ENCODE results near the gene INHBB.

The INHBB gene

GRCh38 chr2:120381192-120381591 lies 35.3 kb downstream of the INHBB start:
- no peak overlapping the region for H3K4me3 ChIP-seq
- TF ChIP-seq, protein P1, sequence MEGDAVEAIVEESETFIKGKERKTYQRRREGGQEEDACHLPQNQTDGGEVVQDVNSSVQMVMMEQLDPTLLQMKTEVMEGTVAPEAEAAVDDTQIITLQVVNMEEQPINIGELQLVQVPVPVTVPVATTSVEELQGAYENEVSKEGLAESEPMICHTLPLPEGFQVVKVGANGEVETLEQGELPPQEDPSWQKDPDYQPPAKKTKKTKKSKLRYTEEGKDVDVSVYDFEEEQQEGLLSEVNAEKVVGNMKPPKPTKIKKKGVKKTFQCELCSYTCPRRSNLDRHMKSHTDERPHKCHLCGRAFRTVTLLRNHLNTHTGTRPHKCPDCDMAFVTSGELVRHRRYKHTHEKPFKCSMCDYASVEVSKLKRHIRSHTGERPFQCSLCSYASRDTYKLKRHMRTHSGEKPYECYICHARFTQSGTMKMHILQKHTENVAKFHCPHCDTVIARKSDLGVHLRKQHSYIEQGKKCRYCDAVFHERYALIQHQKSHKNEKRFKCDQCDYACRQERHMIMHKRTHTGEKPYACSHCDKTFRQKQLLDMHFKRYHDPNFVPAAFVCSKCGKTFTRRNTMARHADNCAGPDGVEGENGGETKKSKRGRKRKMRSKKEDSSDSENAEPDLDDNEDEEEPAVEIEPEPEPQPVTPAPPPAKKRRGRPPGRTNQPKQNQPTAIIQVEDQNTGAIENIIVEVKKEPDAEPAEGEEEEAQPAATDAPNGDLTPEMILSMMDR (IDR thresholded peaks at IDR 0.05) = no peak
- DNase-seq (ENCODE audit: low spot score) = no peak
- H3K27ac ChIP-seq = no peak overlapping the region

DNA sequence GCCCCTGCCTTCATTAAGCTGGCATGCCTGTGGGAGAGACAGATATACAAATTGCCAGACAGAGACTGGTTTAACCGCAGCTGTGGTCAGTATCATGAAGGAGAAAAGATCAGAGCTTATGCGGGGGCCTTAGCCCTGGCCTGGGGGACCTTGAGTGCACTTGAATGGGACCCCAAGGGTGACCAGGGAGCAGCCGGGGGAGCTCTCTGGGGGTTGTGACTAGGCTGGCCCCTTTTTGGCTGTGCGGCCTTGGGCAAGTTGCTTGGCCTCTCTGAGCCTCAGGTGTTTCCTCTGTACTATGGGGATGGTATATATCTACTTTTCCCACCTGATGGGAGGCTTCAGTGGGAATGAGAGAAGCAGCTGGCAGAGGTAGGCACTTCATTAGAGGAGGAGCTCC lies 35.7 kb downstream of the INHBB start:
- no peak overlapping the region for H3K4me3 ChIP-seq
- no peak overlapping the region for H3K27ac ChIP-seq
- TF ChIP-seq, protein P1 (IDR thresholded peaks at IDR 0.05) = no peak
- no peak for DNase-seq (ENCODE audit: low spot score)

GRCh38 chr2:120382541-120383144 lies 36.7 kb downstream of the INHBB start:
- DNase-seq (ENCODE audit: low spot score) = no peak
- TF ChIP-seq, protein P1 (IDR thresholded peaks at IDR 0.05) = no peak
- H3K27ac ChIP-seq = no peak overlapping the region
- no peak overlapping the region for H3K4me3 ChIP-seq

- Histone ChIP-seq H3K4me3 (no peak overlapping the region), H3K27ac (no peak overlapping the region)
- TF ChIP-seq, protein P1 (IDR thresholded peaks at IDR 0.05) = no peak
- DNase-seq (ENCODE audit: low spot score) = no peak
These were observed 37.3 kb downstream of the INHBB start for GRCh38 chr2:120383191-120383590.

GRCh38 chr2:120383631-120384340 lies 37.9 kb downstream of the INHBB start:
- H3K27ac ChIP-seq = no peak overlapping the region
- TF ChIP-seq, protein P1 (IDR thresholded peaks at IDR 0.05) = no peak
- no peak for DNase-seq (ENCODE audit: low spot score)
- no peak overlapping the region for H3K4me3 ChIP-seq

DNA sequence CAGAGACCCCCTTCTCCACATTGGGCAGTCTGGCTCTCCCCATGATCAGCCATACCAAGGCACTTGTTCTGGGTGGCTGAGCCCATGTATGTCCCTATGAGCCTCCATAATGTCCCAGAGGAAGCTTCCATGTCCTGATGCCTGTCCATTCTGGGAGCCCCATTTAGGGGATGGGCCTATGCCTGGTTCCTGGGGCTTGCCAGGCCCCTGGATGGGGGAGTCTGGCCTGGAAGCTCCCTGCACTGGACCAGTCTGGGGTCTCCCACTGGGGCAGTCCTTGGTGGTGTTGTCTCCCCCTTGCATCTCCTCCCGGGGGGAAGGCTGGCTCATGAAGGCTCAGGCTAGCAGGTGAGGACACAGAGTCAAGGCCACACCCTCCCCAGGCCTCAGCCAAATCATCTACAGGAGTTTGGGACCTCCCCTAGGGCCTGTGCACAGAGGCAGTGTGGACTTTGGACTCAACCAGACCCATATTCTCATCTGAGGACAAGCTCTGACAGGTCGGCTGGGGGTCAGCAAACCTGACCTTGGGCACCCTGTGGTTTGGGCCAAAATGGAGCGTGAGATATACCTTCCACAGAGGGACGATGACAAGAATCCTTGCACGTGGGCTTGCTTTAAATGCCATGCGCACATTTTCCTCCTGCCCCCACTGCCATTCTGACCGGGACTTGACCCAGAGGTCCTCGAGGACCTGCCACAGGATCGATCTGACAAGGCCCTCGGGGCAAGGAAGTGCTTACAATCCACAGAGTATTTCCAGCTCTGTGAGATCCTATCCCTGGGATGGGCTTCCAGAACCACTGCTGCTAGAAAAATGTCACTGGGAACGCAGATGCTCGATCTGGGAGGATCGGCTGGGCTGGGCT lies 38.8 kb downstream of the INHBB start:
- no peak for DNase-seq (ENCODE audit: low spot score)
- no peak overlapping the region for H3K27ac ChIP-seq
- TF ChIP-seq, protein P1 (IDR thresholded peaks at IDR 0.05) = no peak
- H3K4me3 ChIP-seq = no peak overlapping the region

All from coronary artery (tissue), 2 donors.